HG03280 (cell line): ENCODE measurements around the gene ABT1.

Experiments
- ATAC-seq: cut with Tn5 transposase; IDR thresholded peaks from one replicate; pipeline ENCODE4 v1.9.1; 2021; ENCODE audit warnings: mild to moderate bottlenecking, moderate library complexity; ENCODE audit not compliant: unreplicated experiment

ABT1 gene

DNA sequence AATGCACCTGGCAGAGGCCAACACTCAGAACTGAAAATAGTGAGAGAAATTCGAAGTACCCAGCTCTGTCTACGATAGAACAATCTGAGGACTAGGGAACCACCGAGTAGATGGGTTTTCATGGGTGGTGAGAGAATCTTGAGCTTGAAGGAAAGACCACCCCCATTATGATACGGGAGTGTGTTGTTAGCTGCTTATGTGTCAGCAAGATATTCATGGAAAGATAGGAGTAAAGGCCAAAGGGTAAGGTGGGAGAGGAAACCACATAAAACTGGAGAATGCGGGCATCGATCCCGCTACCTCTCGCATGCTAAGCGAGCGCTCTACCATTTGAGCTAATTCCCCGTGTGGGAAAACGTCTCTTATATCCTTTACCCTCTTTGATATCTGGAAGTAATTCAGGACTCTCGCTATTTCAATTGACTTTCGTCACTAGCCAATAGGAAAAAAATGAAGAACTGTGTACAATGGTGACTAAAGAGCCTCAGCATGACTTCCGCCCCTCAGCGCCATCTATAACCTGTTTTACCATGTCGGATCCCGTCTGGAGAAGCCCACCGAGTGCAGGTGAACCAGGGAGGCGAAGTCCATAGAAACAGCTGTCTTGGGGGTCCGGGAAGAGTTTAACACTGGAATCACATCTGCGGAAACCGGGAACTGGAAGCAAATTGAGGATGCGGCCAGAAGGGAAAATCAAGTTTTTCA is 25.0 kb upstream of the ABT1 start:
- no peak for ATAC-seq

DNA sequence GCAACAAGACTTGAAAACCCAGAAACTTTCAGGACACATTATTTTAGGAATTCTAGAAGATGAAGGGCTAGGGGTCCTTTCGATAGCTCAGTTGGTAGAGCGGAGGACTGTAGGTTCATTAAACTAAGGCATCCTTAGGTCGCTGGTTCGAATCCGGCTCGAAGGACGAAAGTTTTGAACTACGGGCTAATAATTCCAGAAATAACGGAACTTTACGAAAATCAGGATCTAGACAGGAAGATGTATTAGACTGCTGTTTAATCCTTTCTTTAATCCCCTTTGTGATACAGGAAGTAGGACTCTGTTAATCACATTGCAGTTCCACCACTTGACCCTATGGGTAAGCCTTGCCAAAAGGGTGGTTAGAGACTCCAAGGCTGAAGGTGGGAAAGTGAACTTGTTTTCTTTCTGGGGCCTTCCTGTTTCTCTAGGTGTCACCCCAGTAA is 21.2 kb upstream of the ABT1 start:
- ATAC-seq, result no peak

- no peak for ATAC-seq
Observed at GRCh38 chr6:26576407-26576843, 20.3 kb upstream of the ABT1 start.

- ATAC-seq, result no peak
Observed at GRCh38 chr6:26576929-26577719, 19.6 kb upstream of the ABT1 start.

GRCh38 chr6:26577720-26578072 is 19.1 kb upstream of the ABT1 start:
- ATAC-seq, result no peak

DNA sequence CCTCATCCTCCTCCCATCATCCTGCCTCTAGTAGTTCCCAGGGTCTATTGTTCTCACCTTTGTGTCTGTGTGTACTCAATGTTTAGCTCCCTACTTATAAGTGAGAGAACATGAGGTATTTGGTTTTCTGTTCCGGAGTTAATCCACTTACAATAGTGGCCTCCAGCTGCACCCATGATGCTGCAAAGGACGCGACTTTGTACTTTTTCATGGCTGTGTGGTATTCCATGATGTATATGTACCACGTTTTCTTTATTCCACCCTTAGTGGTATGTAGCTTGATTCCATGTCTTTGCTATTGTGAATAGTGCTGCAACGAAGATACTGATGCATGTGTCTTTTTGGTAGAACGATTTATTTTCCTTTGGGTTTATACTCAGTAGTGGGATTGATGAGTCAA is 18.5 kb upstream of the ABT1 start:
- ATAC-seq, result no peak

- no peak for ATAC-seq
Observed at GRCh38 chr6:26578741-26579140, 18.0 kb upstream of the ABT1 start.

DNA sequence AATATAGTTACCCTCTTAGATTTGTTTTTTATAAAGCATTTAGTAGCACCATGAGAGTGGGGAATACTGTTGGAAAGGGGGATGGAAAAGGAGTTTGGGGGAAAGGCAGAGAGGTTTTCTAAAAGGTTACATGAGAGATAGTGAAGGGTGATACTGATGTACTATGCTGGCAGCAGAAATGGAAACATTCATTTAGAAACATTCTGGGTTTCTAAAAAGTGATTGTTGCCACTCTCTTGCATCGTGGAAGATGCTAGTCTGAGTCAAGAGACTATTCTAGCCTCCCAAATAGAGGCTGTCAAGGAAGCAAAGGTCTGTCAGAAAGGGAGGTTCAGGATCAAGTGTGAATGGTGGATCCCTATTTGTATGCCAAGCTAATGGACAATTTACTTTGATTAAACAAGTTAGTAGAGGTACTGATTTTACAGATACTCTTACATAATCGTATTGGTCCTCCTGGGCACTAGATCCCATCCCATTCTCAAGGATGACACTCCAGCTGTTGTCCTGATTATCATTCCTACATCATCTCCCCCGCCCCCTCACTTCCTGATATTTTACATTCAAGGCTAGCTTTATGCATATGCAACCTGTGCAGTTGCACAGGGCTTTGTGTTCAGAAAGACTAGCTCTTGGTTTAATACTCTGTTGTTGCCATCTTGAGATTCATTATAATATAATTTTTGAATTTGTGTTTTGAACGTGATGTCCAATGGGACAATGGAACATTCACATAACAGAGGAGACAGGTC is 15.4 kb upstream of the ABT1 start:
- no peak for ATAC-seq

DNA sequence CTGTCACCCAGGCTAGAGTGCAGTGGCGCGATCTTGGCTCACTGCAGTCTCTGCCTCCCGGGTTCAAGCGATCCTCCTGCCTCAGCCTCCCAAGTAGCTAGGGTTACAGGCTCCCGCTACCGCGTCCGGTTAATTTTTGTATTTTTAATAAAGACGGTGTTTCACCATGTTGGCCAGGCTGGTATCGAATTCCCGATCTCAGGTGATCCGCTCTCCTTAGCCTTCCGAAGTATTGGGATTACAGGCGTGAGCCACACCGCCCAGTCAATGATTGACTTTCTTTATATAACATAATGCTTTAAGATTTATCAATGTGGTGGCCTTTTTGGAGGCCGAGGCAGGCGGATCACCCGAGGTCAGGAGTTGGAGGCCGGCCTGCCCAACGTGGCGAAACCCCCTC is 7.8 kb upstream of the ABT1 start:
- no peak for ATAC-seq

- no peak for ATAC-seq
Observed at GRCh38 chr6:26592649-26593048, 4.1 kb upstream of the ABT1 start.

DNA sequence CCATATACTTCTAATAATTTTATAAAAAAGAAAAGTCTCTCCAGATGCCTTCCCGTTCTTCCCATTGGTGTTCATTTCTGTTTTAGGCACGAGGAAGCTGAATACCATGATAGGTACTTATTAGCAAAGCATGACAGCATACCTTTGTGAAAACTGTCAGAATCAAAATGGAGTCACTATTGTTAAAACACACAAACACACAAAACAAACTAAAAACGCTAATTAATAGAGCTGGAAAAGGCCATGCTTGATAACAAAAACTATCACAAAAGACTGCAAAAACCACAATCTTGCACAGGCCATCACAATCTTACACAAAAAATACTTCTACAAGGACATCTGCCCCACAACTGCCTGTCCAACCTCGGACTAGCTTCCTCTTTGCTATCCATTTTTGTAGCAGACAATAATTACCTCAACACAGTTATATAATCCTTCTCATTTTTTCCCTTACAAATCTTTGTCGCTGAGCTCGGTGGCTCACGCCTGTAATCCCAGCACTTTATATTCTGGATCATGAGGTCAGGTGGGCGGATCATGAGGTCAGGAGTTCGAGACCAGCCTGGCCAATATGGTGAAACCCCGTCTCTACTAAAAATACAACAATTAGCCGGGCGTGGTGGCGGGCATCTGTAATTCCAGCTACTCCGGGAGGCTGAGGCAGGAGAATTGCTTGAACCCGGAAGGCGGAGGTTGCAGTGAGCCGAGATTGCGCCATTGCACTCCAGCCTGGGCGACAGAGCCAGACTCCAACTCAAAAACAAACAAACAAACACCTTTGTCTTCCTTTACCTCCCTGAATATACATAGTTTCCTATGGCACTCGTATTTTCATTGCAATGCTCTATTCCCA is 3.2 kb upstream of the ABT1 start:
- no peak for ATAC-seq

DNA sequence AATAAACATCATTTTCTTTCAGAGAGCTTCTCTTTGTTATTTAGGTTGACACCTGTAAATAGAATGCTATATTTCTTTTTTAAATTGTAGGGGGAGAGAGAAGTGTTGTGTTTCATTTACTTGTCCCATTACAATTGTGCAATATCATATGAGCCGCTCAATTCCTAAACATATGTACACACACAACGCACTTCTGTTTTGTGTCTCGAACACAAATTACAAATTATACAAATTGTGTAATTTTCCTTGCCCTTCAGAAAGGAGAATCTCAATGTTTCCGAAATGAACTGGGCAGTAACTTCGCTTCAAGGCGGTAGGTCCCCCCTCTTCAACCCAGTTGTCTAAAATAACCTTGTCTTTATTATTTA is 2.6 kb upstream of the ABT1 start:
- no peak for ATAC-seq

DNA sequence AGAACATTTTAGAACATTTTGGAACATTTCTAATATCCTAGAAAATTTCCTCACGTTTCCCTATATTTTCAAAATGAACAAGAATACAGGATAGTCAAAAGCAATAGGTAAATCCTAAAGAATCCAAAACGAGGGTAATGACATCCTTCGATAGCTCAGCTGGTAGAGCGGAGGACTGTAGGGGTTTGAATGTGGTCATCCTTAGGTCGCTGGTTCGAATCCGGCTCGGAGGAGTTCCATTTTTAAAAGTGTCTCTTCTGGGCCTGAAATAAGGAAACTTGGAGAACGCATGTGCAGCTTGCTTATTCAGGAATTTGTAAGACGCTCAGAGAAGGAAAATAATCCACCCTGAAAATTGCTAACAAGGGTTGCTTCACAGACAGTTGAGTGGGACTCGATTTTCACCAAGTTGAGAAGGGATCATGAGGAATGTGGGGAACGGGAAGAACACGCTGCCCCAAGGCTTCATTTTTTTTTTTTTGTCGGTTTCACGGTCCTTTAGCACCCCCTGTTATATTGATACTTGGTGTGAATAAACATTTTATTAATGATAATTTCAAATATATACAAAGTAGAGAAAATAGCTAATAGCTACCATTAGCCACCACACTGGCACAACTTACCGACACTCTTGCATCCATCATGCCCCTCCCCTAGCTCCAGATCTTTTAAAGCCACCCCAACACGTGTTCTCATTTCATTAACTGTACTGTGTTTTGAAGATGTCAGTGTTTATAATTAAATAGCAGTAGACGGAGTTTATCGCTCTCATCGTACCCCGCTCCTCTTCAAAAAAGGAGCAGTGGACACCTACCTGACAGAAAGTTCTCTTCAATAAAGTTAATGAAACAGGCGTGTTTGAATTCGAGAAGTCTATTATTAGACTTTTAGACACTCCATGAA is 1.8 kb upstream of the ABT1 start:
- no peak for ATAC-seq

DNA sequence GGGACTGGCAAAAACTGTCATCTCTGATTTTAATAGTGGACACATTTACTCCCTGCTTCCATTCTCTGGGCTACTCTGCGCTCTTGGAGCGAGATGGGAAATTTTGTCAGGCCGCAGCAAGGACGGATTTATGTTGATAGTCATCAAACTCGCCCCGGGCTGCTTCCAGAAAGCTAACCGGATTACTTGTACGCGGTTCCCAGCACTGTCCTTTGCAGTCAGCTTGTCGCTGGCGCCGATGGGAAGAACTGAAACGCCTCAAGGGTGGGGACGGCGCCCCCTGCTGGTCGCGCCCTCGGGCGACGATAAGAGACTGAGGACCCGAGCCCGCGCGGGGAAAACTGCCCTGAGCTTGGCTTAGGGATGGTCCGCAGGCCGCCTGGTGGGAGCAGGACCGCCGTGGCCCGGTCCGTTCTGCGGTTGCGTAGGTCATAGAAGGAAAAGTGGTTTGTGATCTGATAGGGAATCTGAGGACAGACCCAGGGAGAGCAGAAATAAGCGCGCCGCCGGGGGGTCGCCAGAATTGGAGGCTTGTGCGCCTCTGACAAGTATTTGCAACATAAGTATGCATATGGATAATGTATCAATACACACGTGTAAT is 984 bp upstream of the ABT1 start:
- ATAC-seq, result peak; percentile 53

DNA sequence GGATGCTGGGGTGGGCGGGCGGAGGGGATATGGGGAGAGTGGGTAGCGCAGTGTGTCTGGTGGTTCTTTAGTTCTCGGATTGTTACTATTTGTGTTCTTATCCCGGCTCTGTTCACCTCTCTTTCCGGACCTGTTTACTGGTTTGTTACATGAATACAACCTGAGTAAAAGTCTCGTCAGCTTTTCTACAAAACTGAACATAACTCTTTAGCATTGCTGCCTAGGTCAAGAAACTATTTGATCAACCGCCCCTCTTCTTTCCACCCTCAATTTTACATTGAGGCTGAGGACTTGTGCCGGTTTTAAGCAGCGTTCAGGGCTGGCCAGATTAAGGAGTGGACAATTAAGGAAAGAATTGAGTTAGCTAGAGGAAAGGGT is 625 bp downstream of the ABT1 start:
- ATAC-seq, result no peak

DNA sequence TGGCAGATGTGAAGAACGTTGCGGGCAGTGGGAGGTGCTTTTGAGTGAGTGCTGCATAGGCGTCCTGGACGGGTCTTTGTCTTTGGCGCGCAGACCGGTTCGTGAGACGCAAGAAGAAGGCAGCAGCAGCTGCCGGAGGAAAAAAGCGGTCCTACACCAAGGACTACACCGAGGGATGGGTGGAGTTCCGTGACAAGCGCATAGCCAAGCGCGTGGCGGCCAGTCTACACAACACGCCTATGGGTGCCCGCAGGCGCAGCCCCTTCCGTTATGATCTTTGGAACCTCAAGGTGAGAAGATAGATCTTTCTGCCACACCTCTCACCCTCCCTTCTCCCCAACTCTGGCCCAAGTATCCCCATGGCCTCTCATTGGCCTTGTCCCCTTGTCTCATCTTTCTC is 1.1 kb downstream of the ABT1 start:
- ATAC-seq, result no peak

GRCh38 chr6:26598267-26598666 is 1.5 kb downstream of the ABT1 start:
- no peak for ATAC-seq

- ATAC-seq, result no peak
Observed at GRCh38 chr6:26599134-26599533, 2.4 kb downstream of the ABT1 start.

DNA sequence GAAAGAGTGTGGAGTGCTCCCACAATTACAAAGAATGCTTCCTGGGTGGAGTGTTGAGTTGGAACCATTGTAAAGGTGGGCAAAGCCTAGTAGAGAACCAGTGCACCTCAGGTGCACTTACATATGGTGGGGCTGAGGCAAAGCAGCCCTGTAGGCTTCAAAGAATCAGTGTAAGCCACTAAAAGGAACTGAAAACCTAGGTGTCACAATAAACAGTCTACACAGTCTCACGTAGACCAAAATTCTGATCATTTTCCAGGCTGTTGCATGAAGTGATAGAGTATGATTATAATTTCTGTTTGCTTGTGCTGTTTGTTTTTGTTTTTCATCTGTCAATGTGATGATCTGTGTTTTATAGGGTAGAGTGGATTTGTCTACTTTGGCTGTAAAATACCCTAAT is 2.8 kb downstream of the ABT1 start:
- no peak for ATAC-seq

GRCh38 chr6:26600759-26601158 is 4.0 kb downstream of the ABT1 start:
- ATAC-seq, result no peak
